ENCODE results near the gene GYS1. TPM values are rescaled to one million over a fixed set of nuclear protein-coding genes. Genes with fewer than 3 reads are reported as not detected.
A peak's percentile ranks its signal among the peaks of the same experiment; 100 is the strongest.

Gene GYS1
- total and polyA plus RNA-seq, 4 donors: 21.5 to 61.9 (median 39.6) TPM

GRCh38 chr19:48994035-48994386 is 902 bp upstream of the GYS1 start:
- ATAC-seq (ENCODE audit: low FRiP score) (no peak), DNase-seq (peak in 1 of 2 donors; percentile 77)
- H3K27ac ChIP-seq (ENCODE audit: low read depth in 1 of 2, low read length in 2 of 2): peak overlapping the region in 1 of 2 donors; percentile 33
- 0 to 2% methylated on average over 13 of the region's 13 CpGs for WGBS, 2 donors
- H3K9me3 ChIP-seq (ENCODE audit: control insufficient read depth, low read length): no peaks in the 10 kb centered on the region
- no peaks in the 10 kb centered on the region for H3K36me3 ChIP-seq (ENCODE audit: control insufficient read depth in 1 of 2, insufficient read depth in 2 of 2, low read length in 1 of 2)
- peak overlapping the region; percentile 60 to 63 for H3K4me3 ChIP-seq (ENCODE audit: low read length in 2 of 2)
- no peaks in the 10 kb centered on the region for H3K27me3 ChIP-seq (ENCODE audit: control insufficient read depth in 1 of 2, insufficient read depth in 2 of 2, low read length in 1 of 2)
- intact Hi-C loops (cut with DNase I): loop anchor here in 1 of 2 donors (10.0 kb wide), 1 partner anchor 151 kb away; no protein-coding TSS in a partner anchor
- H3K4me1 ChIP-seq (ENCODE audit: control insufficient read depth in 1 of 2, insufficient read depth in 2 of 2, low read length in 2 of 2): no peaks in the 10 kb centered on the region

DNA sequence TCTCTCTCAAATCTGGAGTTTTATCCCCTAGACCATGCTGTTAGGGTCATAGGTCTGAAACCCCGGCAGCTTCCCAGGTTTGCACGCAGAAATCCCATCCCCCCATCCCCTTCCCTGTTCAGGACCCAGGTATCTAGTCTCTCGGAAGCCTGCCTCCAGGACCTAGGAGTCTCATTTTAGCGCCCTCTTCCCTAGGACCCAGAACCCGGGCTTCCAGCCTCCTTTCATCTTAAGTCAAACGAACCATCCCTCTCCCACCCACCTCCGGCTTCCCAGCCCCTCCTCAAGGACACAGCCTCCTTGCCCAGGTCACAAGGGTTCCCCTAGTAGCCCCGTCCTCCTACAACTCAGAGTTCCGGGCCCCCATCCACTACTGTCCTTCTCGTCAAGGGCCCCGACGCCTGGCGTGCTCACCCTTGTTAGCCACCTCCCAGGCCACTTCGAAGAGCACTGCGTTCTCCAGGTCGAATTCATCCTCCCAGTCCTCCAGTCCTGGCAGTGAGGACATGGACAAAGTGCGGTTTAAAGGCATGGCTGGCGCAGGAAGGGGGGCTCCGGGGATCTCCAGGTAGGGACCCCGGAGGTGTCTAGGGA is 431 bp downstream of the GYS1 start:
- 0 to 1% methylated on average over 20 of the region's 20 CpGs for WGBS, 2 donors
- Histone ChIP-seq H3K4me3 (ENCODE audit: low read length in 2 of 2) (peak overlapping the region; percentile 44 to 97), H3K36me3 (ENCODE audit: control insufficient read depth in 1 of 2, insufficient read depth in 2 of 2, low read length in 1 of 2) (peaks cover 0 to 4% of the 10 kb centered on the region in 2 donors), H3K4me1 (ENCODE audit: control insufficient read depth in 1 of 2, insufficient read depth in 2 of 2, low read length in 2 of 2) (no peaks in the 10 kb centered on the region), H3K27ac (ENCODE audit: low read depth in 1 of 2, low read length in 2 of 2) (peak overlapping the region; percentile 31 to 100), H3K9me3 (ENCODE audit: control insufficient read depth, low read length) (no peaks in the 10 kb centered on the region), H3K27me3 (ENCODE audit: control insufficient read depth in 1 of 2, insufficient read depth in 2 of 2, low read length in 1 of 2) (no peaks in the 10 kb centered on the region)
- intact Hi-C loops (cut with DNase I): loop anchor here in 1 of 2 donors (2.0 to 10.0 kb wide), 2 partner anchors 28 to 152 kb away; partner anchors contain the start of gene FTL
- DNase-seq: no peak
- ATAC-seq (ENCODE audit: low FRiP score): peak; percentile 6

GRCh38 chr19:48991873-48992580 is 1.1 kb downstream of the GYS1 start:
- H3K4me3 ChIP-seq (ENCODE audit: low read length in 2 of 2): peak overlapping the region; percentile 44 to 97
- H3K27me3 ChIP-seq (ENCODE audit: control insufficient read depth in 1 of 2, insufficient read depth in 2 of 2, low read length in 1 of 2): no peaks in the 10 kb centered on the region
- DNase-seq (peak; percentile 84 to 85), ATAC-seq (ENCODE audit: low FRiP score) (peak; percentile 76)
- WGBS, 2 donors: 6% methylated on average over 8 of the region's 8 CpGs
- intact Hi-C loops (cut with DNase I): loop anchor here in 1 of 2 donors (2.0 to 10.0 kb wide), 2 partner anchors 27 to 153 kb away; partner anchors contain the start of gene FTL
- no peaks in the 10 kb centered on the region for H3K4me1 ChIP-seq (ENCODE audit: control insufficient read depth in 1 of 2, insufficient read depth in 2 of 2, low read length in 2 of 2)
- H3K36me3 ChIP-seq (ENCODE audit: control insufficient read depth in 1 of 2, insufficient read depth in 2 of 2, low read length in 1 of 2): peaks cover 0 to 4% of the 10 kb centered on the region in 2 donors
- no peaks in the 10 kb centered on the region for H3K9me3 ChIP-seq (ENCODE audit: control insufficient read depth, low read length)
- peak overlapping the region; percentile 31 to 100 for H3K27ac ChIP-seq (ENCODE audit: low read depth in 1 of 2, low read length in 2 of 2)

DNA sequence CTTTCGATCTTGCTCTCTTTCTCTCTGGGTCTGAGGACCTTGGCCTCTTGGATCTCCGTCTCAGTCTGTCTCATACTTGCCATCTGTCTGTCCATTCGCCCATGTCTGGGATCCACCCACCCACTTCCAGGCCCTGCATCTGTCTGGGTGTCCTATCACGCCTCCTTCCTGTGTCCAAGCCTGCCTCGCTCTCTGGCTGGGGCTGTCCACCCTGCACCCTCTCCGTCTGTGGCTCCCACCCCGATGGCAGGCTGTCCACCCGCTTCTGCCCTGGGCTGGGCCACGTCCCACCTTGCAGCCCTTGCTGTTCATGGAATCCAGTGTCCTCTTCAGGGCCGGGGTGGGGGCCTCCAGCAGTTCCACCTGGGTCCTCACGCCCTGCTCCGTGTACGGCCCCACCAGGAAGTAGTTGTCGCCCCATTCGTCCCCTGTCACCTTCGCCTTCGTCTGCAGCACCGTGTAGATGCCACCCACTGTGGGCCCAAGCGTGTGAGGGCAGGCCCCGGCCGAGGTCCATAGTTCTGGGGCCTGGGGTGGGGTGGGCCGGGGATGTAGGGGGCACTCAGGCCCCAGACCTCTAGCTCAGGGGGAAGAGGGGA is 2.0 kb downstream of the GYS1 start:
- ATAC-seq (ENCODE audit: low FRiP score) (no peak), DNase-seq (no peak)
- H3K4me3 ChIP-seq (ENCODE audit: low read length in 2 of 2): no peak overlapping the region
- 82 to 83% methylated on average over 22 of the region's 22 CpGs for WGBS, 2 donors
- H3K4me1 ChIP-seq (ENCODE audit: control insufficient read depth in 1 of 2, insufficient read depth in 2 of 2, low read length in 2 of 2): no peaks in the 10 kb centered on the region
- H3K27me3 ChIP-seq (ENCODE audit: control insufficient read depth in 1 of 2, insufficient read depth in 2 of 2, low read length in 1 of 2): no peaks in the 10 kb centered on the region
- H3K27ac ChIP-seq (ENCODE audit: low read depth in 1 of 2, low read length in 2 of 2): no peak overlapping the region
- intact Hi-C loops (cut with DNase I): loop anchor here in 1 of 2 donors (10.0 kb wide), 1 partner anchor 154 kb away; no protein-coding TSS in a partner anchor
- no peaks in the 10 kb centered on the region for H3K9me3 ChIP-seq (ENCODE audit: control insufficient read depth, low read length)
- peaks cover 0 to 4% of the 10 kb centered on the region in 2 donors for H3K36me3 ChIP-seq (ENCODE audit: control insufficient read depth in 1 of 2, insufficient read depth in 2 of 2, low read length in 1 of 2)

DNA sequence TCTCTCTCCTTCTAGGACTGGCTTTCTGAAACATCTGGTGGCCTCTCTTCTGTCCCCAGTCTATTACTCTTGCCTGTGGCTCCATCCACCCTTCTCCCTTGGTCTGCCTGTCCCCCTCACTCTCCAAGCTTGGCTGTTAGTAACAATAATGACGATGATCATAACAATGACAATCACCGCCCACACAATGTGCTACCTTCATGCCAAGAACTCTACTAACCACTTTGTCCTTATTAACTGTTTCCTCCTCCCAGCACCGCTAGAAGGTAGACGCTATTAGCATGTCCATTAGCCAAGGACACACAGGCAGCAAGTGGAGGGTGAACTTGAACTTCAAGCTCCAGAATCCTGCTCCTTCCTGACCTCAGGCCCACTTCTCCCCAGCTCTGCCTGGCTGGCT is 2.7 kb downstream of the GYS1 start:
- Histone ChIP-seq H3K27ac (ENCODE audit: low read depth in 1 of 2, low read length in 2 of 2) (no peak overlapping the region), H3K4me3 (ENCODE audit: low read length in 2 of 2) (no peak overlapping the region), H3K4me1 (ENCODE audit: control insufficient read depth in 1 of 2, insufficient read depth in 2 of 2, low read length in 2 of 2) (no peaks in the 10 kb centered on the region), H3K9me3 (ENCODE audit: control insufficient read depth, low read length) (no peaks in the 10 kb centered on the region), H3K36me3 (ENCODE audit: control insufficient read depth in 1 of 2, insufficient read depth in 2 of 2, low read length in 1 of 2) (peaks cover 0 to 4% of the 10 kb centered on the region in 2 donors), H3K27me3 (ENCODE audit: control insufficient read depth in 1 of 2, insufficient read depth in 2 of 2, low read length in 1 of 2) (no peaks in the 10 kb centered on the region)
- DNase-seq: no peak
- intact Hi-C loops (cut with DNase I): loop anchor here in 1 of 2 donors (10.0 kb wide), 1 partner anchor 154 kb away; no protein-coding TSS in a partner anchor
- ATAC-seq (ENCODE audit: low FRiP score): no peak
- WGBS, 2 donors: 69 to 73% methylated on average over 4 of the region's 4 CpGs

DNA sequence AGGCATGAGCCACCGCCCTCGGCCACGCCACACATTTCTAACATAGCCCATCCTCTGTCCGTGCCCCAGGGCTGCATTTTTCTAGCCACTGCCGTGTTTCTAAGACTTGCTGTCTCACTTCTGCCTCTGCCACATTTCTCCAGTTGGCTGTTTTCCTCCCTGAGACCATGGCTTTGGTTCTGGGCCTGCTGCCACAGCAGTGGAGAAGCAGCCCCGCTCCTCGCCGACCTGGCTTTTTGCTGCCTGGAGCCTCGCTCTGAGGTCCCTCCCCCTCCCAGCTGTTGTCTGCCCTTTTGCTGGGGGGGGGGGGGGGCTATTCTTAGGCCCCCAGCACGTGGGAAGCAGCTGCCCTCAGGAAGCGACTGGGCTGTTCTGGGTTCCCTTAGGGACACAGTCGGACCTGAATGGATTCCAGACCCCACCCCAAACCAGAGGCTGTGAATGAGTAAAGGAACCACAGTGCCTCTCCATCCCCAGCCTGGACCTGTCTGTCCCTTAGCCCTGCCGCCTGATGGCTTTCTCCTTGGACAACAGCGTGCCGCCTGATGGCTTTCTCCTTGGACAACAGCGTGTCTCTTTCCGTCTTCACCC is 3.3 kb downstream of the GYS1 start:
- Histone ChIP-seq H3K27ac (ENCODE audit: low read depth in 1 of 2, low read length in 2 of 2) (no peak overlapping the region), H3K9me3 (ENCODE audit: control insufficient read depth, low read length) (no peaks in the 10 kb centered on the region), H3K36me3 (ENCODE audit: control insufficient read depth in 1 of 2, insufficient read depth in 2 of 2, low read length in 1 of 2) (peaks cover 0 to 4% of the 10 kb centered on the region in 2 donors), H3K4me3 (ENCODE audit: low read length in 2 of 2) (no peak overlapping the region), H3K27me3 (ENCODE audit: control insufficient read depth in 1 of 2, insufficient read depth in 2 of 2, low read length in 1 of 2) (no peaks in the 10 kb centered on the region), H3K4me1 (ENCODE audit: control insufficient read depth in 1 of 2, insufficient read depth in 2 of 2, low read length in 2 of 2) (no peaks in the 10 kb centered on the region)
- intact Hi-C loops (cut with DNase I): loop anchor here in 1 of 2 donors (10.0 kb wide), 1 partner anchor 155 kb away; no protein-coding TSS in a partner anchor
- no peak for DNase-seq
- ATAC-seq (ENCODE audit: low FRiP score): no peak
- WGBS, 2 donors: 52 to 56% methylated on average over 15 to 17 of the region's 17 CpGs

DNA sequence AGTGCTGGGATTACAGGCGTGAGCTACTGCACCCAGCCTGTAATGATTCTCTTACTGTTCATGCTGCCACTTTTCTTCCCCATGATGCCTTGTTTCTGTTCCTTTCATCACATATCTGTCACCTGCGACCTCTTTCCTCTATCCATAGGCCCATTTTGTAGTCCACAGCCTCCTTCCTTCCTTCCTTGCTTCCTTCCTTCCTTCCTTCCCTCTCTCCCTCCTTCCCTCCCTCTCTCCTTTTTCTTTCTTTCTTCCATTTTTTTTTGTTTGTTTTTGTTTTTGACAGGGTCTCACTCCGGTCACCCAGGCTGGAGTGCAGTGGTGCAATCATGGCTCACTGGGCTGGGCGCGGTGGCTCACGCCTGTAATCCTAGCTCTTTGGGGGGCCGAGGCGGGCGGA is 4.2 kb downstream of the GYS1 start:
- no peak for ATAC-seq (ENCODE audit: low FRiP score)
- Histone ChIP-seq H3K27me3 (ENCODE audit: control insufficient read depth in 1 of 2, insufficient read depth in 2 of 2, low read length in 1 of 2) (no peaks in the 10 kb centered on the region), H3K4me1 (ENCODE audit: control insufficient read depth in 1 of 2, insufficient read depth in 2 of 2, low read length in 2 of 2) (no peaks in the 10 kb centered on the region), H3K27ac (ENCODE audit: low read depth in 1 of 2, low read length in 2 of 2) (no peak overlapping the region), H3K9me3 (ENCODE audit: control insufficient read depth, low read length) (no peaks in the 10 kb centered on the region), H3K4me3 (ENCODE audit: low read length in 2 of 2) (no peak overlapping the region), H3K36me3 (ENCODE audit: control insufficient read depth in 1 of 2, insufficient read depth in 2 of 2, low read length in 1 of 2) (peaks cover 0 to 4% of the 10 kb centered on the region in 2 donors)
- 90 to 94% methylated on average over 9 of the region's 9 CpGs for WGBS, 2 donors
- DNase-seq: no peak
- intact Hi-C loops (cut with DNase I): no loop called here

GRCh38 chr19:48988286-48988685 is 4.8 kb downstream of the GYS1 start:
- Histone ChIP-seq H3K27ac (ENCODE audit: low read depth in 1 of 2, low read length in 2 of 2) (no peak overlapping the region), H3K4me3 (ENCODE audit: low read length in 2 of 2) (no peak overlapping the region), H3K4me1 (ENCODE audit: control insufficient read depth in 1 of 2, insufficient read depth in 2 of 2, low read length in 2 of 2) (no peaks in the 10 kb centered on the region), H3K36me3 (ENCODE audit: control insufficient read depth in 1 of 2, insufficient read depth in 2 of 2, low read length in 1 of 2) (peaks cover 0 to 4% of the 10 kb centered on the region in 2 donors), H3K9me3 (ENCODE audit: control insufficient read depth, low read length) (no peaks in the 10 kb centered on the region), H3K27me3 (ENCODE audit: control insufficient read depth in 1 of 2, insufficient read depth in 2 of 2, low read length in 1 of 2) (no peaks in the 10 kb centered on the region)
- ATAC-seq (ENCODE audit: low FRiP score): no peak
- WGBS, 2 donors: 93 to 95% methylated on average over 7 of the region's 7 CpGs
- intact Hi-C loops (cut with DNase I): no loop called here
- DNase-seq: no peak

All from aorta (tissue), 5 donors.